GM18870 (cell line): ENCODE measurements around the gene MYCBP2.

Source experiments
- ATAC-seq: cut with Tn5 transposase; IDR thresholded peaks from one replicate; pipeline ENCODE4 v1.9.1; 2021; ENCODE audit warnings: moderate library complexity; ENCODE audit not compliant: unreplicated experiment

Gene MYCBP2

GRCh38 chr13:77002590-77003190 lies 324.2 kb downstream of the MYCBP2 start:
- no peak for ATAC-seq

GRCh38 chr13:77001963-77002587 lies 324.8 kb downstream of the MYCBP2 start:
- ATAC-seq: no peak

GRCh38 chr13:77001540-77001939 lies 325.4 kb downstream of the MYCBP2 start:
- no peak for ATAC-seq

- ATAC-seq: no peak
Measured at GRCh38 chr13:77000475-77000874, 326.4 kb downstream of the MYCBP2 start.
